Breast epithelium (tissue), 3 donors: ENCODE data around the gene ADGRF1.

Experiments
- POLR2AphosphoS5 ChIP-seq, 3 donors: sonication (generic); formaldehyde crosslinking; IDR thresholded peaks; one replicate each; pipeline ENCODE4 v1.6.1; 2017; ENCODE audit warnings: antibody characterized with exemption in 3 of 3
- TF ChIP-seq, protein P1 (sequence below), 3 donors: fragments of 450-650 bp; IDR thresholded peaks; one replicate each; pipeline ENCODE4 v1.5.1; 2016 to 2017; ENCODE audit warnings: antibody characterized with exemption in 3 of 3, mild to moderate bottlenecking in 3 of 3, moderate library complexity in 3 of 3

- peak in 1 of 3 donors; percentile 18 for TF ChIP-seq POLR2AphosphoS5 (IDR thresholded peaks at IDR 0.05)
- TF ChIP-seq, protein P1, sequence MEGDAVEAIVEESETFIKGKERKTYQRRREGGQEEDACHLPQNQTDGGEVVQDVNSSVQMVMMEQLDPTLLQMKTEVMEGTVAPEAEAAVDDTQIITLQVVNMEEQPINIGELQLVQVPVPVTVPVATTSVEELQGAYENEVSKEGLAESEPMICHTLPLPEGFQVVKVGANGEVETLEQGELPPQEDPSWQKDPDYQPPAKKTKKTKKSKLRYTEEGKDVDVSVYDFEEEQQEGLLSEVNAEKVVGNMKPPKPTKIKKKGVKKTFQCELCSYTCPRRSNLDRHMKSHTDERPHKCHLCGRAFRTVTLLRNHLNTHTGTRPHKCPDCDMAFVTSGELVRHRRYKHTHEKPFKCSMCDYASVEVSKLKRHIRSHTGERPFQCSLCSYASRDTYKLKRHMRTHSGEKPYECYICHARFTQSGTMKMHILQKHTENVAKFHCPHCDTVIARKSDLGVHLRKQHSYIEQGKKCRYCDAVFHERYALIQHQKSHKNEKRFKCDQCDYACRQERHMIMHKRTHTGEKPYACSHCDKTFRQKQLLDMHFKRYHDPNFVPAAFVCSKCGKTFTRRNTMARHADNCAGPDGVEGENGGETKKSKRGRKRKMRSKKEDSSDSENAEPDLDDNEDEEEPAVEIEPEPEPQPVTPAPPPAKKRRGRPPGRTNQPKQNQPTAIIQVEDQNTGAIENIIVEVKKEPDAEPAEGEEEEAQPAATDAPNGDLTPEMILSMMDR (IDR thresholded peaks at IDR 0.05): no peak
Observed at GRCh38 chr6:46949632-46950280, 92.4 kb downstream of the ADGRF1 start.
